ENCODE data around the gene PLIN3. TPM values are rescaled to one million over a fixed set of nuclear protein-coding genes. Genes with fewer than 3 reads are reported as not detected.

PLIN3 gene
- total and polyA plus RNA-seq, 2 of the 8 experiments (the other 6 are each of a cell fraction or from before 2014, with no cell fraction given), result 60.7 to 61.5 TPM

DNA sequence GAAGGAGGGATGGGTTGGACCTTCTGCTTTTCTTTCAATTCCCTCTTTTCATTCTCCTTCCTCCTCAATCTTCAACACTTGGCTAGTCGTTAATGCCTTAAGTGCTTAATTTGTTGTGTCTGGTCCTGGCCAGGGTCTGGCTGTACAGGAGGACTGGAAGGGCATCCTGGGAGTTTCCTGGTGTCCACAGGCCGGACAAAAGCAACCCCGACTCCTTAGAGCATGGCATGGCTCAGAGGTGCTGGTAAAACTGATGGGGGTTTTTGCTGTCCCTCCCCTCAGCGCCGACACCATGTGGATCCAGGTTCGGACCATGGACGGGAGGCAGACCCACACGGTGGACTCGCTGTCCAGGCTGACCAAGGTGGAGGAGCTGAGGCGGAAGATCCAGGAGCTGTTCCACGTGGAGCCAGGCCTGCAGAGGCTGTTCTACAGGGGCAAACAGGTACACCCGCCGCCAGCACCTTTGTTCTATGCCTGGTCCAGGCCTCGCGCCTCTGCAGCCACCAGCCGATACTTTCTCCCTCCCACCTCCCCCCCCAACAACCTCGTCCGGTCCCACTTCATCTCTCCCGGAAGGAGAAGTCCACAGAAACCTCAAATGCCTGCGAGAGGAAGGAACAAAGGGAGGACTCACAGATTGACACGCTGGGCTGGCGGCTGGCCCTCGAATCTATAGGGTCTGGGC is 43.3 kb upstream of the PLIN3 start:
- no peak overlapping the region for H3K4ac ChIP-seq (replicated peaks; ENCODE audit: insufficient read length, low read depth, low read length)
- H3K18ac ChIP-seq (ENCODE audit: extremely low read depth, low read length), result no peak overlapping the region
- H3K4me2 ChIP-seq (ENCODE audit: insufficient read depth in 1 of 2, low read depth in 2 of 2, low read length in 2 of 2), result peak overlapping the region; percentile 61 to 75
- H3K23ac ChIP-seq (ENCODE audit: insufficient read length), result no peak overlapping the region
- H2AFZ ChIP-seq (ENCODE audit: low read length), result no peak overlapping the region
- ChIA-PET POLR2A (ENCODE audit: partially characterized antibody) (interaction anchor here (0.7 to 2.5 kb wide), 6 partner anchors 42 to 364 kb away, joined by 3 to 5 read pairs (median 4); partner anchors contain the start of gene PLIN3), CTCF (ENCODE audit: partially characterized antibody) (interaction anchor here (0.8 to 6.9 kb wide), 19 partner anchors 8 to 171 kb away, joined by 3 to 111 read pairs (median 8); partner anchors contain the start of genes ARRDC5, PLIN3 and TICAM1)
- H3K9me3 ChIP-seq (ENCODE audit: insufficient read depth in 2 of 2, low read depth in 1 of 2, low read length in 1 of 2), result no peaks in the 10 kb centered on the region
- peaks cover 0 to 49% of the 10 kb centered on the region in 2 experiments; a peak in 2 of 4 replicates for H3K79me2 ChIP-seq (ENCODE audit: control insufficient read depth in 1 of 2, insufficient read depth in 2 of 2, low read length in 2 of 2)
- H2BK120ac ChIP-seq (replicated peaks; ENCODE audit: low read depth, low read length), result no peak overlapping the region
- 0 out of 2 replicates have a peak overlapping the region, but pooled peaks have one; percentile 26 for H2BK5ac ChIP-seq (ENCODE audit: low read depth, low read length)
- H2BK20ac ChIP-seq (ENCODE audit: low read length), result no peak overlapping the region
- H3K9ac ChIP-seq (replicated peaks in 1 of 4; ENCODE audit: extremely low read depth in 1 of 4, low read depth in 3 of 4, low read length in 3 of 4), result peak overlapping the region in 3 of 4 experiments; percentile 30 to 75 (median 59); a peak in 4 of 7 replicates
- peak overlapping the region; percentile 12; the same call in 1 of the 2 replicates for H2BK12ac ChIP-seq (ENCODE audit: low read depth, low read length)
- peak overlapping the region; percentile 29 for H4K91ac ChIP-seq (replicated peaks; ENCODE audit: insufficient read length, low read length)
- 71% methylated on average over 19 of the region's 23 CpGs; no CpG with 5 or more reads in 1 of the 2 experiments for WGBS, 2 experiments (ENCODE audit: extremely low coverage in 1 of 2, insufficient coverage in 1 of 2, insufficient read length in 1 of 2, insufficient replicate concordance in 2 of 2, low coverage in 1 of 2, low lambda C conversion rate in 2 of 2, missing lambda C conversion rate in 1 of 2)
- no peak for FAIRE-seq
- peak overlapping the region; percentile 36; the same call in 1 of the 2 replicates for H2BK15ac ChIP-seq (ENCODE audit: low read length)
- peaks cover 4 to 20% (median 10%) of the 10 kb centered on the region in 4 experiments; a peak in 5 of 8 replicates for H3K36me3 ChIP-seq (ENCODE audit: control insufficient read depth in 2 of 4, insufficient read depth in 4 of 4, low read length in 3 of 4)
- H3K56ac ChIP-seq (replicated peaks; ENCODE audit: insufficient read length, low read depth, low read length), result no peak overlapping the region
- TF ChIP-seq SAP30 (IDR thresholded peaks at IDR 0.05; ENCODE audit: insufficient read depth, insufficient replicate concordance, low read length) (peak; percentile 25), RNF2 (IDR thresholded peaks at IDR 0.05; ENCODE audit: borderline replicate concordance, low read depth, low read length, missing control alignments, poor library complexity, severe bottlenecking) (no peak), EP300 (IDR thresholded peaks at IDR 0.05; ENCODE audit: borderline replicate concordance in 1 of 2, low read depth in 2 of 2, low read length in 2 of 2) (no peak), CEBPB (IDR thresholded peaks at IDR 0.05; ENCODE audit: low read depth, low read length) (no peak), TEAD4 (IDR thresholded peaks at IDR 0.05; ENCODE audit: low read depth, low read length) (no peak)
- no peak overlapping the region for H3K14ac ChIP-seq (ENCODE audit: insufficient read length)
- peak overlapping the region; percentile 73; the same call in 1 of the 2 replicates for H4K8ac ChIP-seq (ENCODE audit: extremely low read depth, insufficient read depth, low read length)
- H3K4me3 ChIP-seq (ENCODE audit: extremely low read depth in 1 of 4, insufficient read depth in 2 of 4, low read depth in 3 of 4, low read length in 4 of 4), result peak overlapping the region; percentile 46 to 83 (median 56)
- no peak for DNase-seq (ENCODE audit: low read depth in 1 of 2, low spot score in 2 of 2)
- no peaks in the 10 kb centered on the region; a peak in 2 of 7 replicates for H3K27me3 ChIP-seq (replicated peaks in 1 of 4; ENCODE audit: control insufficient read depth in 3 of 4, extremely low read depth in 1 of 4, insufficient read depth in 3 of 4, low read length in 3 of 4)
- H2AK5ac ChIP-seq (ENCODE audit: low read depth, low read length), result no peak overlapping the region
- peaks cover 8% of the 10 kb centered on the region for H3K23me2 ChIP-seq (ENCODE audit: low read depth, low read length)
- peaks cover 3 to 16% of the 10 kb centered on the region in 2 experiments for H4K20me1 ChIP-seq (replicated peaks in 1 of 2; ENCODE audit: control insufficient read depth in 1 of 2, insufficient read depth in 2 of 2, low read length in 2 of 2)
- H3K4me1 ChIP-seq (replicated peaks in 1 of 4; ENCODE audit: control insufficient read depth in 3 of 4, insufficient read depth in 4 of 4, low read length in 3 of 4), result peaks cover 0 to 14% (median 11%) of the 10 kb centered on the region in 4 experiments; a peak in 6 of 7 replicates
- no peak overlapping the region for H3K27ac ChIP-seq (ENCODE audit: low read depth, low read length)
- no peak overlapping the region for H4K5ac ChIP-seq (ENCODE audit: insufficient read length, low read depth, low read length)
- H3K79me1 ChIP-seq (ENCODE audit: low read depth, low read length), result peaks cover 5% of the 10 kb centered on the region; the same call in 1 of the 2 replicates
